CD4-positive, alpha-beta memory T cell (primary cell): ENCODE data around the gene MACF1. TPM values are rescaled to one million over a fixed set of nuclear protein-coding genes. Genes with fewer than 3 reads are reported as not detected.
"Not testable (repeated sequence)": the region's sequence is repeated elsewhere in the genome, so short reads cannot be mapped to it uniquely, and the experiment has no call there.

ENCODE experiments used
- CTCF ChIA-PET: fragments of 350-600 bp; sonication (Branson Sonifier 250); formaldehyde crosslinking; loops from one replicate; lab custom pipeline; 2021; ENCODE audit warnings: inconsistent platforms; ENCODE audit not compliant: partially characterized antibody; lab: Charles Lee
- POLR2A ChIA-PET: fragments of 350-600 bp; sonication (Branson Sonifier 250); formaldehyde crosslinking; loops from one replicate; lab custom pipeline; 2021; ENCODE audit not compliant: partially characterized antibody; lab: Charles Lee
- DNase-seq, 5 donors: peaks; one replicate each; pipeline versions ENCODE4 v3.0.0 to v3.0.0-alpha.2; 2020 to 2022; ENCODE audit warnings: mixed read lengths in 1 of 5
- H3K27ac ChIP-seq: one replicate; pipeline ENCODE4 v1.7.0; 2013; ENCODE audit warnings: low read depth, low read length
- H3K27me3 ChIP-seq: 2 replicates; pipeline ENCODE4 v1.7.0; 2013; ENCODE audit warnings: mild to moderate bottlenecking, low read length, moderate library complexity; ENCODE audit not compliant: insufficient read depth
- H3K36me3 ChIP-seq: 2 replicates; pipeline ENCODE4 v1.7.0; 2013; ENCODE audit warnings: mild to moderate bottlenecking, low read length, moderate library complexity; ENCODE audit not compliant: insufficient read depth
- H3K4me1 ChIP-seq: 2 replicates; pipeline ENCODE4 v1.7.0; 2013; ENCODE audit warnings: mild to moderate bottlenecking, low read length, moderate library complexity; ENCODE audit not compliant: insufficient read depth
- H3K4me3 ChIP-seq, 2 donors: one replicate each; pipeline ENCODE4 v1.7.0; 2013; ENCODE audit warnings: low read length in 2 of 2, mild to moderate bottlenecking in 1 of 2
- H3K9me3 ChIP-seq, 2 donors: one replicate each; pipeline ENCODE4 v1.7.0; 2013; ENCODE audit warnings: low read length in 2 of 2, control low read depth in 1 of 2; ENCODE audit not compliant: control insufficient read depth in 1 of 2
- H3K27ac Mint-ChIP-seq, 7 donors: one replicate each; pipeline ENCODE4 v1.8.0; 2020 to 2021; ENCODE audit warnings: mixed read lengths in 7 of 7, mild to moderate bottlenecking in 6 of 7, inconsistent platforms in 3 of 7, moderate library complexity in 3 of 7
- H3K27me3 Mint-ChIP-seq, 2 donors: one replicate each; pipeline ENCODE4 v1.8.0; 2020 to 2021; ENCODE audit warnings: mixed read lengths in 2 of 2
- H3K36me3 Mint-ChIP-seq, 2 donors: one replicate each; pipeline ENCODE4 v1.8.0; 2020 to 2021; ENCODE audit warnings: mixed read lengths in 2 of 2, inconsistent platforms in 1 of 2, mild to moderate bottlenecking in 1 of 2
- H3K4me1 Mint-ChIP-seq, 4 donors: one replicate each; pipeline ENCODE4 v1.8.0; 2020 to 2021; ENCODE audit warnings: mixed read lengths in 4 of 4, mild to moderate bottlenecking in 1 of 4
- H3K4me3 Mint-ChIP-seq, 8 donors: one replicate each; pipeline ENCODE4 v1.8.0; 2020 to 2021; ENCODE audit warnings: mixed read lengths in 8 of 8, mild to moderate bottlenecking in 7 of 8, moderate library complexity in 6 of 8, inconsistent platforms in 3 of 8
- H3K9me3 Mint-ChIP-seq, 8 donors: one replicate each; pipeline ENCODE4 v1.8.0; 2020 to 2021; ENCODE audit warnings: mixed read lengths in 8 of 8, mild to moderate bottlenecking in 5 of 8, inconsistent platforms in 3 of 8, moderate library complexity in 1 of 8
- intact Hi-C: fragments of 100-400 bp; cut with micrococcal nuclease; formaldehyde crosslinking; loops from one replicate; pipeline ENCODE4 v1.15.1; 2023
- polyA plus RNA-seq, 2 donors: library from polyadenylated mRNA; unstranded; fragments of 300-500 nt; fragmentation: Illumina TruSeq; gene quantifications; one replicate each; pipeline ENCODE4 v1.2.3, GENCODE V29; 2021
- total RNA-seq, 2 experiments: library from RNA; stranded (reverse); gene quantifications; one replicate each; pipeline ENCODE4 v1.2.3, GENCODE V29; 2021

Gene MACF1
- total and polyA plus RNA-seq, 4 experiments from 2014 or later: 6.8 to 387 (median 222) TPM

DNA sequence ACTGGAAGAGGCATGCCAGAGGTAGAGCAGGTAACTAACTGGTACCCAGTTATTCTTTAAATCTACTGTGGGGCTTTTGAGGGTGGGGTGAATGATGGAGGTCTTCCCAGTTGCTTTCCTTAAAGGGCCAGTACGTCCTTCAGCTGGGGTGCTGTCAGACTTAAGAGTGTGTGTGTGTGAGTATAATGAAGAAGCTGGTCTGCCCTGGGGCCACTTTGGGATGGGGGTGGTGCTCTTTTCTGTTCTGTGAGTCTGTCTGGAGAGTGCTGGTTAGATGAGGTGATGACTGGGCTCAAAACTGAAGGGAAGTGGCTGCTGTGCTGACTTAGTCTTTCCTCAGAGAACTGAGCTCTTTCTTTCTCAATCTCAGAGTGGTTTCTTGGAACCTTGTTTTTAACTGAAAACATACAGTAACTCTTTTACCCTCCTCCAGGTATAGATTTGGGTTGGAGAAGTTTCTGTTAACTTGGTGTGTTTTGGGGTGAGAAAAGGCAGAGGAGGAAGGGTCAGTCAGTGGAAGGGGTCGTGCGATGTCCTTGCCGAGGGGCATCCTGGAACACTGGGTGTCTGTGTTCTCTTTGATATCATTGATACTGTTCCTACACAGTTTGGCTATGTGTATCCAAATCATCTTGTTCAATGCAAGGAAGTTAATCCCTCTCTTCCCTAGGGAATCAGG is 746 bp downstream of the MACF1 start:
- H3K27me3 Mint-ChIP-seq: no peaks in the 10 kb centered on the region
- intact Hi-C loops: loop anchor here (1.0 kb wide), 3 partner anchors 8 to 13 kb away; no protein-coding TSS in a partner anchor
- CTCF ChIA-PET: interaction anchor here (1.1 to 9.0 kb wide), 9 partner anchors 8 to 106 kb away, joined by 3 to 154 read pairs (median 6); no protein-coding TSS in a partner anchor

DNA sequence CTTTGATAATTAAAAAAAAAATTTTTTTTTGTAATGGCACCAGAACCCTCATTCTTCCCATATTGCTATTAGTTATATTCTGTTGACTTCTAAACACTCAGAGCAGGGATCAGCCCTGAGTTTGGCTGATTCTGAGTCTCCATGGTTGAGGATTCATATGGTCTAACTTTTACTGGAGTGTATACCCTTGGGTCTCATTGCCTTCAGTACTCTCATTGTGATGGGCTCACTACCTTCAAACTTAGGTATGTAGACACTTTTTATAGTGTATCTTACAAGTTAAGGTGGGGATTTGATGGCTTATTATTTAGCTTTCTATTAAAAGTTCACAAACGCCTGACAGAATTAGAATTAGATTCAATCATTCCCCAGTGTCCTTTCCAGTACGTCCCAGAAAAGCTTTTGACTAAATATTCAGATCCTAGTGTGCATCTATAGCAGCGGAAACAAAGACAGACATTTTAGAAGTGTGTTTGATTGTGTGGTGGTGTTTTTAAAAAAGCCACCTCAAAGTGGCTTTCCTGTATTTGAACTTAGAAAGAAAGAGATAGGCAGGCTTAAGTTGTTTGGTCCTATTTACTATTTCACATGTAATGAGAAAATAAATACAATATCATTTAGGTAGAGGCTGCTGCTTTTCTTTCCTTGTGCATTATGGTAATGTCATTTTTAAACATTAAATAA is 1.4 kb downstream of the MACF1 start:
- peak in 3 of 5 donors; percentile 31 to 38 (median 38) for DNase-seq
- peaks cover 43% of the 10 kb centered on the region for H3K4me1 ChIP-seq
- H3K27me3 Mint-ChIP-seq: no peaks in the 10 kb centered on the region

More for the DNA sequence above, 746 bp downstream of the MACF1 start:
- Histone ChIP-seq H3K36me3 (no peaks in the 10 kb centered on the region), H3K4me3 (peak overlapping the region; percentile 55 to 63), H3K27ac (peak overlapping the region; percentile 78), H3K4me1 (peaks cover 46% of the 10 kb centered on the region), H3K9me3 (no peaks in the 10 kb centered on the region), H3K27me3 (no peaks in the 10 kb centered on the region)
- peak in 4 of 5 donors; percentile 30 to 78 (median 38) for DNase-seq
- H3K4me3 Mint-ChIP-seq: peak overlapping the region; percentile 90 to 99 (median 96)
- H3K4me1 Mint-ChIP-seq: peaks cover 33 to 67% (median 51%) of the 10 kb centered on the region in 4 donors
- H3K36me3 Mint-ChIP-seq: peaks cover 9% of the 10 kb centered on the region in 2 donors
- peaks cover 0 to 1% (median 0%) of the 10 kb centered on the region in 8 donors for H3K9me3 Mint-ChIP-seq
- POLR2A ChIA-PET: interaction anchor here (0.6 to 7.1 kb wide), 19 partner anchors 7 to 1730 kb away, joined by 3 to 163 read pairs (median 6); no protein-coding TSS in a partner anchor
- peak overlapping the region; percentile 89 to 98 (median 94) for H3K27ac Mint-ChIP-seq

DNA sequence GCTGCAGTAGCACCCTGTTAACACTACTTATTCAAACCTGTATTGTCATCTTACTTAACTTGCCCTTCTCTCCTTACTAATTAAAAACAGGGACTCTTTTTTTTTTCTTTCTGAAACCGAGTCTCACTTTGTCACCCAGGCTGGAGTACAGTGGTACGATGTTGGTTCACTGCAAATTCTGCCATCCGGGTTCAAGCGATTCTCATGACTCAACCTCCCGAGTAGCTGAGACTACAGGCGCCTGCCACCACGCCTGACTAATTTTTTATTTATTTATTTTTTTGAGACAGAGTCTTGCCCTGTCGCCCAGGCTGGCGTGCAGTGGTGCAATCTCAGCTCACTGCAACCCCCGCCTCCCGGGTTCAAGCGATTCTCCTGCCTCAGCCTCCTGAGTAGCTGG is 3.9 kb downstream of the MACF1 start:
- H3K4me3 ChIP-seq, intact Hi-C loops, H3K9me3 Mint-ChIP-seq, H3K27ac ChIP-seq, H3K36me3 ChIP-seq, DNase-seq, H3K27me3 Mint-ChIP-seq, H3K27me3 ChIP-seq, H3K9me3 ChIP-seq: not testable (repeated sequence)
- H3K27ac Mint-ChIP-seq: peak overlapping the region in 3 of 7 donors; percentile 75 to 87 (median 81)
- H3K36me3 Mint-ChIP-seq: peaks cover 9 to 14% of the 10 kb centered on the region in 2 donors
- peaks cover 45% of the 10 kb centered on the region for H3K4me1 ChIP-seq
- ChIA-PET POLR2A (interaction anchor here (4.8 to 7.1 kb wide), 2 partner anchors 9 to 15 kb away, joined by 142 to 163 read pairs; no protein-coding TSS in a partner anchor), CTCF (interaction anchor here (1.1 to 9.0 kb wide), 3 partner anchors 11 to 49 kb away, joined by 3 to 154 read pairs (median 87); no protein-coding TSS in a partner anchor)
- peaks cover 27 to 52% (median 41%) of the 10 kb centered on the region in 4 donors for H3K4me1 Mint-ChIP-seq
- peak overlapping the region in 4 of 8 donors; percentile 41 to 75 (median 51) for H3K4me3 Mint-ChIP-seq

More for the DNA sequence above, 1.4 kb downstream of the MACF1 start:
- no peaks in the 10 kb centered on the region for H3K9me3 ChIP-seq
- no peaks in the 10 kb centered on the region for H3K27me3 ChIP-seq
- POLR2A ChIA-PET: interaction anchor here (0.7 to 7.1 kb wide), 17 partner anchors 8 to 1730 kb away, joined by 3 to 163 read pairs (median 9); no protein-coding TSS in a partner anchor
- Mint-ChIP-seq H3K36me3 (peaks cover 9 to 14% of the 10 kb centered on the region in 2 donors), H3K4me3 (peak overlapping the region; percentile 90 to 99 (median 96)), H3K9me3 (peaks cover 0 to 6% (median 0%) of the 10 kb centered on the region in 8 donors), H3K27ac (peak overlapping the region; percentile 89 to 98 (median 94)), H3K4me1 (peaks cover 31 to 64% (median 50%) of the 10 kb centered on the region in 4 donors)
- CTCF ChIA-PET: interaction anchor here (0.8 to 9.0 kb wide), 9 partner anchors 9 to 107 kb away, joined by 3 to 154 read pairs (median 6); no protein-coding TSS in a partner anchor
- no peaks in the 10 kb centered on the region for H3K36me3 ChIP-seq
- peak overlapping the region; percentile 55 to 63 for H3K4me3 ChIP-seq
- peak overlapping the region; percentile 78 for H3K27ac ChIP-seq
- intact Hi-C loops: loop anchor here (1.0 kb wide), 3 partner anchors 9 to 14 kb away; no protein-coding TSS in a partner anchor

DNA sequence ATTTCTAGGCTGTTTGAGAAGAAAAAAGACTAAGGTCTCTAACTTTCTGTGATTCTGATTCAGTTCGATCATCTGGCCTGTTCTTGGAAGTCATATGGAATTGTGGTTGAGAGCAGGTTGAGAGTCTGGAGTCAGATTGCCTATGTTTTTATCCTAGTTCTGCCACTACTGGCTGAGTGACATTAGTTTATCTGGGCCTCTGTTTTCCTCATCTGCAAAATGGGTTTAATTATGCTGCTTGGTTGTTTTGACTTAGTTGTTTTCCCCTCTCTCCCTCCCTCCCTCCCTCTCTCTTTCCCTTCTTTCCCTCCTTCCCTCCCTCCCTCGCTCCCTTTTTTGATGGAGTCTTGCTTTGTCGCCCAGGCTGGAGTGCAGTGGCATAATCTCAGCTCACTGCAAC is 6.2 kb downstream of the MACF1 start:
- Histone ChIP-seq H3K27me3 (no peaks in the 10 kb centered on the region), H3K4me1 (peaks cover 49% of the 10 kb centered on the region), H3K4me3 (no peak overlapping the region), H3K9me3 (no peaks in the 10 kb centered on the region), H3K36me3 (no peaks in the 10 kb centered on the region), H3K27ac (no peak overlapping the region)
- intact Hi-C loops: no loop called here
- no peaks in the 10 kb centered on the region for H3K27me3 Mint-ChIP-seq
- no peak overlapping the region for H3K4me3 Mint-ChIP-seq
- ChIA-PET POLR2A (interaction anchor here (7.1 kb wide), 1 partner anchor 17 kb away, joined by 163 read pairs; no protein-coding TSS in a partner anchor), CTCF (interaction anchor here (0.8 to 9.0 kb wide), 4 partner anchors 10 to 47 kb away, joined by 3 to 154 read pairs (median 46); no protein-coding TSS in a partner anchor)
- peaks cover 8 to 14% of the 10 kb centered on the region in 2 donors for H3K36me3 Mint-ChIP-seq
- H3K9me3 Mint-ChIP-seq: peaks cover 0 to 6% (median 0%) of the 10 kb centered on the region in 8 donors
- peak overlapping the region in 2 of 7 donors; percentile 22 to 43 for H3K27ac Mint-ChIP-seq
- peaks cover 27 to 53% (median 41%) of the 10 kb centered on the region in 4 donors for H3K4me1 Mint-ChIP-seq
- DNase-seq: no peak

DNA sequence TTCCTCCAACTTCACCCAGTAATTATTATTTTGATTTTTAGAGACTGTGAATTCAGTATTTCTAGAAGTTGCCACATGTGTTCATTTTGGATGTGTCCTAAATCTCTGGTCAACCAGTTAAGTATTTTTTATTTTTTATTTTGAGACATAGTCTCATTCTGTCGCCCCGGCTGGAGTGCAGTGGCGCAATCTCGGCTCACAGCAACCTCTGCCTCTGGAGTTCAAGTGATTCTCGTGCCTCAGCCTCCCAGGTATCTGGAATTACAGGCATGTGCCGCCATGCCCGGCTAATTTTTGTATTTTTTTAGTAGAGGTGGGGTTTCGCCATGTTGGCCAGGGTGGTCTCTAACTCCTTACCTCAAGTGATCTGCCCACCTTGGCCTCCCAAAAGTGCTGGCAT is 8.0 kb downstream of the MACF1 start:
- CTCF ChIA-PET: interaction anchor here (5.2 to 13.6 kb wide), 2 partner anchors 7 to 21 kb away, joined by 46 to 186 read pairs; partner anchors contain the start of gene MACF1
- no peaks in the 10 kb centered on the region for H3K9me3 ChIP-seq
- no peak overlapping the region for H3K4me3 Mint-ChIP-seq

DNA sequence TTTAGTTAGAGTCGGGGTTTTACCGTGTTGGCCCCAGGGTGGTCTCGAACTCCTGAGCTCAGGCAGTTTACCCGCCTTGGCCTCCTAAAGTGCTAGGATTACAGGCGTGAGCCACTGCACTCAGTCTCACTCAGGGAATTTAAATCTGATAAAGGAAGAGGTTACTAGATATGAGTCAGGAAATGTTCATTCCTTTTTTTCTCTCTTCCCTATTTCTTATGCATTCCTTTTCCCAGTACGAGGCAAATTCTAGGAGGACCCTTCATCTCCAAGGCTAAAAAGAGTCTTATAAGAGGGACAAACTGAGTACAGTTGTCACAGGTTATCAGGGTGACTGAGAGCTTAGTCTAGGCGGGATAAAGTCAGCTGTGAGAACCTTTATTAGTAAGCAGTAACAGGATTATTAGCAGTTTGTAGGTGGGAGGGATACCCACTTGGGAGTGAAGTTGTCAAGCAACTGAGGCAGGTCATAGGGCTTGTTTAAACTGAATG is 9.1 kb downstream of the MACF1 start:
- Histone ChIP-seq H3K27ac (no peak overlapping the region), H3K4me1 (peaks cover 42% of the 10 kb centered on the region), H3K36me3 (no peaks in the 10 kb centered on the region), H3K9me3 (no peaks in the 10 kb centered on the region), H3K4me3 (no peak overlapping the region), H3K27me3 (no peaks in the 10 kb centered on the region)
- Mint-ChIP-seq H3K9me3 (peaks cover 0 to 6% (median 0%) of the 10 kb centered on the region in 8 donors), H3K36me3 (peaks cover 13 to 16% of the 10 kb centered on the region in 2 donors), H3K4me3 (peak overlapping the region in 3 of 8 donors; percentile 53 to 94 (median 92)), H3K4me1 (peaks cover 30 to 65% (median 41%) of the 10 kb centered on the region in 4 donors), H3K27me3 (no peaks in the 10 kb centered on the region), H3K27ac (peak overlapping the region; percentile 53 to 96 (median 62))
- intact Hi-C loops: no loop called here
- DNase-seq: no peak
- ChIA-PET POLR2A (interaction anchor here (0.5 to 8.8 kb wide), 5 partner anchors 8 to 49 kb away, joined by 3 to 142 read pairs (median 40); partner anchors contain the start of gene MACF1), CTCF (interaction anchor here (0.8 to 13.6 kb wide), 5 partner anchors 8 to 49 kb away, joined by 3 to 186 read pairs (median 22); partner anchors contain the start of gene MACF1)

More for the DNA sequence above, 8.0 kb downstream of the MACF1 start:
- H3K9me3 Mint-ChIP-seq: peaks cover 0 to 6% (median 0%) of the 10 kb centered on the region in 8 donors
- peaks cover 29 to 60% (median 41%) of the 10 kb centered on the region in 4 donors for H3K4me1 Mint-ChIP-seq
- intact Hi-C loops: no loop called here
- Histone ChIP-seq H3K36me3 (no peaks in the 10 kb centered on the region), H3K4me1 (peaks cover 35% of the 10 kb centered on the region), H3K27me3 (no peaks in the 10 kb centered on the region), H3K4me3 (no peak overlapping the region), H3K27ac (no peak overlapping the region)
- H3K36me3 Mint-ChIP-seq: peaks cover 13 to 14% of the 10 kb centered on the region in 2 donors
- no peak for DNase-seq
- POLR2A ChIA-PET: no interaction called here
- H3K27me3 Mint-ChIP-seq: no peaks in the 10 kb centered on the region
- peak overlapping the region; percentile 11 to 76 (median 55) for H3K27ac Mint-ChIP-seq
